Stimulated activated effector memory CD8-positive, alpha-beta T cell treated with anti-CD3 and anti-CD28 coated beads, Interleukin-12 subunit alpha, Interleukin-12 subunit beta, amount 100 ng/mL, for 72 hours (primary cell): ENCODE measurements around the gene SMCR8.
"Not testable (repeated sequence)": the region's sequence is repeated elsewhere in the genome, so short reads cannot be mapped to it uniquely, and the experiment has no call there.

ENCODE experiments used
- ATAC-seq: fragments of 150-1000 bp; cut with Tn5 transposase; 2 replicates; pipeline ENCODE4 v1.10.0; 2021
- DNase-seq, 2 donors: peaks; one replicate each; pipeline ENCODE4 v3.0.0; 2021 to 2022; ENCODE audit warnings: low spot score in 2 of 2
- H3K27ac Mint-ChIP-seq: one replicate; pipeline ENCODE4 v1.8.0; 2022; ENCODE audit warnings: mild to moderate bottlenecking, mixed read lengths
- H3K36me3 Mint-ChIP-seq: one replicate; pipeline ENCODE4 v1.8.0; 2022; ENCODE audit warnings: mild to moderate bottlenecking, mixed read lengths
- H3K4me1 Mint-ChIP-seq: one replicate; pipeline ENCODE4 v1.8.0; 2022; ENCODE audit warnings: mixed read lengths
- H3K4me3 Mint-ChIP-seq: one replicate; pipeline ENCODE4 v1.8.0; 2022; ENCODE audit warnings: mild to moderate bottlenecking, mixed read lengths
- H3K9me3 Mint-ChIP-seq: one replicate; pipeline ENCODE4 v1.8.0; 2022; ENCODE audit warnings: mixed read lengths

Gene SMCR8

DNA sequence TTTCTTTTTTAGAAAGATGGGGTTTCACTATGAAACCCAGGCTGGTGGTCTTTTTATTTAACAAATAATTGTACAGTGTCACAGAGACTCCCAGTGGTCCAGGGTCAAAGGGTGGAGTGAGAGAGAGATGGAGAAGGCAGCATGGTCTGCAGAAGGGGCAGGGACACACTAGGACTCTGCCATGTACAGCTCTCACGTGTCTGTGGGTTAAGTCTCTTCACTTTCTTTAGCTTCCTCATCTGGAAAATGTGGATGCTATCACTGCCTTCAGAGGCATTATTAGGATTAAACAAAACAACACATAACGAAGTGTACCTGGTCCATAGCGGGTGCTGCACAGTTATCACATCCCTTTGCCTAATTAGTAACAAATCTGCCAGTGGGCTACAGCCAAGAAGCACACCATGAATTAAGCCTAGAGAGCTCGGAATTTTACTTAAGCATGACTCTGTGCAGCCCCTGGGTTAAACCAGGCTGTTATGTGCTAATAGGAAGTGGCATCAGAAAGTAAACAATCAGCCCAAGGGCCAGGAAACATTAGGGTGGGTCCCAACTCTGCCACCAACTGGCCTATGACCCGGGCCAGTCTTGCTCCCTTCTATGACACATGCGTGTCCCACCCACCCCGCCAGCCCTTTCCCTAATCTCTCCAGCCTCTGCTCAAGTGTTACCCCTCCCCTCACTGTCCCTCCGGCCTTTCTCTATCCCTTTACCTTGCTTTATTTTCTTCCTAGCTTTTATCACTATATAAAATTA is 14.2 kb upstream of the SMCR8 start:
- ATAC-seq, result no peak
- Mint-ChIP-seq H3K9me3 (no peaks in the 10 kb centered on the region), H3K36me3 (peaks cover 89% of the 10 kb centered on the region), H3K4me1 (no peaks in the 10 kb centered on the region), H3K4me3 (no peak overlapping the region), H3K27ac (peak overlapping the region; percentile 63)
- DNase-seq, result no peak

DNA sequence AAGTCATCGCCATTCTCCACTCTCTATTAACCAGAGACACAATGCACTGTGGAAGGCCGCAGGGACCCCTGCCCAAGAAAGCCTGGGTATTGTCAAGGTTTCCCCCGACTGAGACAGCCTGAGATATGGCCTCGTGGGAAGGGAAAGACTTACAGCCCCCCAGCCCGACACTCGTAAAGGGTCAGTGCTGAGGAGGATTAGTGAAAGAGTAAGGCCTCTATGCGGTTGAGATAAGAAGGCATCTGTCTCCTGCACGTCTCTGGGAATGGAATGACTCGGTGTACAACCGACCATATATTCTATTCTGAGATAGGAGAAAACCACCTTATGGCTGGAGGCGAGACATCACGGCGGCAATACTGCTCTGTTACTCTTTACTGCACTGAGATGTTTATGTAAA is 11.9 kb upstream of the SMCR8 start:
- H3K4me3 Mint-ChIP-seq, DNase-seq, H3K4me1 Mint-ChIP-seq, H3K27ac Mint-ChIP-seq, ATAC-seq, H3K9me3 Mint-ChIP-seq: not testable (repeated sequence)
- H3K36me3 Mint-ChIP-seq, result peaks cover 97% of the 10 kb centered on the region

DNA sequence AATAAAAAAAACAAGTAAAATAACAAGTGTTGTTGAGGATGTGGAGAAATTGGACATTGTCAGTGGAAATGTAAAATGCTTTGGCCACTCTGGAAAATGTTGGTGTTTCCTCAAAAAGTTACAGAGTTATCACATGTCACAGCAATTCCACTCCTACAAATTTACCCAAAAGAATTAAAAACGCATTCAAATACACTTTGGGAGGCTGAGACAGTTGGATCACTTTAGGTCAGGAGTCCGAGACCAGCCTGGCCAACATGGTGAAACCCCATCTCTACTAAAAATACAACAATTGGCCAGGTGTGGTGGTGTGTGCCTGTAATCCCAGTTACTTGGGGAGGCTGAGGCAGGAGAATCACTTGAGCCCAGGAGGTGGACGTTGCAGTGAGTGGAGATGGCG is 5.9 kb upstream of the SMCR8 start:
- no peak for ATAC-seq
- Mint-ChIP-seq H3K4me3 (no peak overlapping the region), H3K9me3 (no peaks in the 10 kb centered on the region), H3K27ac (no peak overlapping the region), H3K4me1 (peaks cover 36% of the 10 kb centered on the region), H3K36me3 (peaks cover 100% of the 10 kb centered on the region)
- no peak for DNase-seq

DNA sequence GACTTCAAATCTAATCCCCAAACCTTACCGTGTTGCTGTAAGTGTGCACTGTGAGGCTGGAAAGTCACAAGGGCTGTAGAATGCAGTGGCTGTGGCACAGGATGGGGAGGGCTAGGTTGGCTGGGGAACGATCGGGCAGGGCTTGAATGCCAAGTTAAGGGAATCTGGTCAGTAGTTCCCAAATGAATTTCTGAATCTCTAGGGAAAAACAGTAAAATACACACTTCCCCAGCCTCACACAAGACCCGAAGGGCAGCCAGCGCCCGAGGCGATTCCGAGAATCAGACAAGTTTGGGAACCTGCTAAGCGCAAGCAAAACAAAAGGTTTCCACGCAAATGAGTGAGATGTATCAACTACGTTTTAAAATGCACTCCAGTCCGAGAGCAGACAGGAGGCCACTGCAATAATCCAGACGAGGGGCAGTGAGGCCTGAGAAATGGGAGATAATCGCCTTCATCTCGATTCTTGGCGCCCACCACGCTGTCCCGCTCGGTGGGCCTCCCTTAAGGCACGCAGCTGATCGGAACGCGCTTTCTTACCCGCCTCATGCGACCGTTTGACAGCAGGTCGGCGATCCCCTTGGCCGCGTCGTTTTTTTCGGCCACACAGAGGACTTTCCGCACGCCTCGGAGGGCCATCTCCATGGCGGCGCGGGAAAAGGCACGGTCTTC is 898 bp upstream of the SMCR8 start:
- Mint-ChIP-seq H3K36me3 (peaks cover 84% of the 10 kb centered on the region), H3K9me3 (no peaks in the 10 kb centered on the region), H3K4me1 (peaks cover 73% of the 10 kb centered on the region), H3K4me3 (peak overlapping the region; percentile 82), H3K27ac (peak overlapping the region; percentile 95)
- DNase-seq (no peak), ATAC-seq (peak; percentile 19)

DNA sequence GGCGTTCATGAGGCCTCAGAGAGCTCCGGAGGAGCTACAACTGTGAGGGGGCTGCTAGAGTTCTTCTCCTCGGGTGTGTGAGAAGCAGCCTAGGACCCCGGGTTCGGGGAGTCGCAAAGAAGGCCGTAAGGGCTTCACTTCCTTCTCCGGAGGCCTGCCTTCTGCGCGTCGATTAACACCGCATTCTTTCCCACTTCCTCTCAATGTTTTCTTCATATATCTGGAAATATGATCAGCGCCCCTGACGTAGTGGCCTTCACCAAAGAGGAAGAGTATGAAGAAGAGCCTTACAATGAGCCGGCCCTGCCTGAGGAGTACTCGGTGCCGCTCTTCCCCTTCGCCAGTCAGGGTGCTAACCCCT is 449 bp downstream of the SMCR8 start:
- Mint-ChIP-seq H3K27ac (peak overlapping the region; percentile 95), H3K4me1 (peaks cover 81% of the 10 kb centered on the region), H3K36me3 (peaks cover 84% of the 10 kb centered on the region), H3K4me3 (peak overlapping the region; percentile 82), H3K9me3 (no peaks in the 10 kb centered on the region)
- peak; percentile 1 for ATAC-seq
- no peak for DNase-seq

DNA sequence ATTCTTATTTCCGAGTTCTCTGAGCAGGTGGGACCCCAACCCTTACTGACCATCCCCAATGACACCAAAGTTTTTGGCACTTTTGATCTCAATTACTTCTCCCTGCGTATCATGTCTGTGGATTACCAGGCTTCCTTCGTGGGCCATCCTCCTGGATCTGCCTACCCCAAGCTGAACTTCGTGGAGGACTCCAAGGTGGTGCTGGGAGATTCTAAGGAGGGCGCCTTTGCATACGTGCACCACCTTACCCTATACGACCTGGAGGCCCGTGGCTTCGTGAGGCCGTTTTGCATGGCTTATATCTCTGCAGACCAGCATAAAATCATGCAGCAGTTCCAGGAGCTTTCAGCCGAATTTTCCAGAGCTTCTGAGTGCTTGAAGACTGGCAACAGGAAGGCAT is 868 bp downstream of the SMCR8 start:
- DNase-seq (no peak), ATAC-seq (no peak)
- Mint-ChIP-seq H3K36me3 (peaks cover 84% of the 10 kb centered on the region), H3K4me3 (peak overlapping the region; percentile 82), H3K4me1 (peaks cover 82% of the 10 kb centered on the region), H3K27ac (peak overlapping the region; percentile 95), H3K9me3 (no peaks in the 10 kb centered on the region)

DNA sequence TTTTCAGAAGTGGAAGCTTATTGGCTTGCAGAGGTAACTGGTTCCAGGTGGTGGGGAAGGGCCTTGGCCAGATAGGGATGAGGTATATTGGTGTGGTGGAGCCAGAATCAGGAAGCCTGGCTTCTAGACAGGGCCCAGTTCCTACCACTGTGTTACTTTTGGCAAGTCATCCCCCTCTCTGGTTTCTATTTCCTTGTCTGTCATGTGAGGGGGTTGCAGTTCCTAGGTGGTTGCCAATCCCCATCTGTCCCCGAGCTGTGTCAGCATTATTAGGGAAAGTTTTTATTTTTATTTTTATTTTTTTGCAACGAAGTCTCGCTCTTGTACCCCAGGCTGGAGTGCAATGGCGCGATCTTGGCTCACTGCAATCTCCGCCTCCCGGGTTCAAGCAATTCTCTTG is 3.0 kb downstream of the SMCR8 start:
- Mint-ChIP-seq H3K4me1 (peaks cover 67% of the 10 kb centered on the region), H3K9me3 (no peaks in the 10 kb centered on the region), H3K27ac (peak overlapping the region; percentile 81), H3K4me3 (peak overlapping the region; percentile 82), H3K36me3 (peaks cover 71% of the 10 kb centered on the region)
- no peak for ATAC-seq
- no peak for DNase-seq

DNA sequence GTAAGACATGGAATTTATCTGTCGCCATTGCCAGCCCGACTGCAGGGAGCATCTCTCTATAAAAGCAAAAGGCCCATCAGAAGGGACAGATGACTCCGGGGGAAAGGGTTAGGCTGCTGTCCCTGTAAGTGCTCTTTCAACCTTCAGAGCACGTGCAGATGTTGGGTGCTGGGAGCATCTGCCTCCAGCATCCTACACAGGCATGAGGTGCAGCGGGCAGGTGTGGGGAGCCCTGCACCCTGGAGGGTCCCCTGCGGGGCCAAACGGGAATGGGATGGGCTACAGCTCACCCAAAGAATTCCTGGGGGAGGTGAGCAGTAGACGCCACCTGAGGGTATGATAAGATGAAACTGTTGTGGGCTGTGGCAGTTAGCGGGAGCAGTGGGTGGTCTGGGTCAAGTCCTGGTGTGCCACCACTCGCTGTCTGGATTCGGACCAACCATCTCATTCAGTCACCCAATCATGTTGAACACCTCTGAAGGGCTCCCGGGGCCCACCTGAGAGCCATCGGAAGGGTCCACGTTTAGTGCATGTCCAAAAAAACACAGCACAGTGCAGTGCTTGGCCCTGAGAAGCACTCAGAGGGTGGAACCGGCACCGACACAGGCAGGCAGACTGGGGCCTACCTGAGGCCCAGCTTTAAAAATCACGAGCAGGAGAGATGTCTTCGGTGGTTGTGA is 3.8 kb downstream of the SMCR8 start:
- Mint-ChIP-seq H3K27ac (peak overlapping the region; percentile 81), H3K9me3 (no peaks in the 10 kb centered on the region), H3K4me3 (peak overlapping the region; percentile 82), H3K36me3 (peaks cover 71% of the 10 kb centered on the region), H3K4me1 (peaks cover 59% of the 10 kb centered on the region)
- ATAC-seq (no peak), DNase-seq (no peak)

DNA sequence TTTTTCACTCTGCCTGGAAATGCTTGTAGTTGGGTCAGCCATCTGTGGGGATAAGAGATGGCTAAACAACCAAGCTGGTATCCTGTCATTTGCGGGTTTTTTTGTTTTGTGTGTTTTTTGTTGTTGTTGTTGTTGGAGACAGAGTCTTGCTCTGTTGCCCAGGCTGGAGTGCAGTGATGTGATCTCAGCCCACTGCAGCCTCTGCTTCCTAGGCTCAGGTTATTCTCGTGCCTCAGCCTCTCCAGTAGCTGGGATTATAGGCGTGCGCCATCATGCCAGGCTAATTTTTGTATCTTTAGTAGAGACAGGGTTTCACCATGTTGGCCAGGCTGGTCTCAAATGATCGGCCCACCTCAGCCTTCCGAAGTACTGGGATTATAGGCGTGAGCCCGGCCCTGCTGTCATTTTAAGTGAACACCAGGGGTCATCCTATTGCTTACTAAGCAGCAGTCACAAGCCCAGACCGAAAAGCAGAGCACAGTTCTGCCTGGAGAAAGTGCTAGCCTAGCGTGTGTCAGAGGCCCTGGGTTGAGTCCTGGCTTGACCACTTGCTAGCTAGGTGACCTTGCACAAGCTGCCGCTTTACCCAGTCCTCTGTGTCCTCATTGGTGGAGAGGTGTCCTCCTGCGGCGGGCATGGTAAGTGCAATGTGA is 4.6 kb downstream of the SMCR8 start:
- peaks cover 57% of the 10 kb centered on the region for H3K4me1 Mint-ChIP-seq
- DNase-seq (no peak), ATAC-seq (no peak)
- H3K9me3 Mint-ChIP-seq, result no peaks in the 10 kb centered on the region
- peaks cover 74% of the 10 kb centered on the region for H3K36me3 Mint-ChIP-seq
- peak overlapping the region; percentile 82 for H3K4me3 Mint-ChIP-seq
- peak overlapping the region; percentile 43 for H3K27ac Mint-ChIP-seq

DNA sequence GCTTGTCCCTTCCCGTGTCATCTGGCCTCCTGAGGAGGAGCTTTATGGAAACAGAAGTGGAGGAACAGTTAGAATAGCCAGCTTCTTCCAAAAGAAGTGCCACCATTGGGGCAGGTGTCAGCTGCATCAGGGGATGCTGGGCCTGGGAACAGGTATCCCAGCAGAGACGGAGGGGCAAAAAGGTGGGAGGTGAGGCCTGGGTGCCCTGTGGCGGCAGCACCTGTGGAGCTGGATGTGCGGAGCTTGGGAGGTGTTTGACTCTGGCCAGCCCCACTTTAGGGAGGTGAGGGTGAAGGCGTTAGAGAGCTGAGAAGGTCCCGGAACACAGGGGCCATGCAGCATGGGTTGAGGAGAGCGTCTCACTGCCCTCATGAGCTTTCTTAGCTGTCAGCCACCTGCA is 5.2 kb downstream of the SMCR8 start:
- Mint-ChIP-seq H3K27ac (peak overlapping the region; percentile 43), H3K36me3 (peaks cover 74% of the 10 kb centered on the region), H3K9me3 (no peaks in the 10 kb centered on the region), H3K4me3 (peak overlapping the region; percentile 82), H3K4me1 (peaks cover 57% of the 10 kb centered on the region)
- ATAC-seq (no peak), DNase-seq (no peak)

DNA sequence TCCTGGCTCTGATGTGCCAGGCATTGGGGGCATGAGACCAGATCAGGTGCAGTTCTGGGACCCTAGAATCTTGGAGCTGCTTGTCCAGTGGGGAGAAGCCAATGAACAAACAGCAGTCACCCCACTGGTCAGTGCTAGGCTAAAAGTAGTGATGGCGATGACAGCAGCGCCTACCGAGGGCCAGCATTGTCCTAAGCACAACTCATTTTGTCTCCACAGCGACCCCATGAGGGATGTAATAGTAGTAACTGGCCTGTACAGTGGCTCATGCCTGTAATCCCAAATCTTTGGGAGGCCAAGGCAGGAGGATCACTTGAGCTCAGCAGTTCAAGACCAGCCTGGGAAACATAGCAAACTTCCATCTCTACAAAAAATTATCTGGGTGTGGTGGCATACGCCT is 6.2 kb downstream of the SMCR8 start:
- peaks cover 50% of the 10 kb centered on the region for H3K4me1 Mint-ChIP-seq
- peaks cover 79% of the 10 kb centered on the region for H3K36me3 Mint-ChIP-seq
- H3K27ac Mint-ChIP-seq, result peak overlapping the region; percentile 78
- no peak for ATAC-seq
- no peaks in the 10 kb centered on the region for H3K9me3 Mint-ChIP-seq
- no peak for DNase-seq
- H3K4me3 Mint-ChIP-seq, result no peak overlapping the region

DNA sequence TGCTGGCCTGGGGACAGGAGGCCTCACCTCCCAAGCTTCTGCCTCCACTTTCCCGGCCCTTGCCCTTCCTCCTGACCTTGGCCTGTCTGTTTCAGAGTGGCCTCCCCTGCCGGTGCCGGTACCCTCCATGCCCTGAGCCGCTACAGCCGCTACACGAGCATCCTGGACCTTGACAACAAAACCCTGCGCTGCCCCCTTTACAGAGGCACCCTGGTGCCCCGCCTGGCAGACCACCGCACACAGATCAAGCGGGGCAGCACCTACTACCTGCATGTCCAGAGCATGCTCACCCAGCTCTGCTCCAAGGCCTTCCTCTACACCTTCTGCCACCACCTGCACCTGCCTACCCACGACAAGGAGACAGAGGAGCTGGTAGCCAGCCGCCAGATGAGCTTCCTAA is 7.4 kb downstream of the SMCR8 start:
- DNase-seq (no peak), ATAC-seq (no peak)
- no peaks in the 10 kb centered on the region for H3K9me3 Mint-ChIP-seq
- H3K4me3 Mint-ChIP-seq, result no peak overlapping the region
- H3K4me1 Mint-ChIP-seq, result peaks cover 43% of the 10 kb centered on the region
- H3K36me3 Mint-ChIP-seq, result peaks cover 81% of the 10 kb centered on the region
- H3K27ac Mint-ChIP-seq, result peak overlapping the region; percentile 51

DNA sequence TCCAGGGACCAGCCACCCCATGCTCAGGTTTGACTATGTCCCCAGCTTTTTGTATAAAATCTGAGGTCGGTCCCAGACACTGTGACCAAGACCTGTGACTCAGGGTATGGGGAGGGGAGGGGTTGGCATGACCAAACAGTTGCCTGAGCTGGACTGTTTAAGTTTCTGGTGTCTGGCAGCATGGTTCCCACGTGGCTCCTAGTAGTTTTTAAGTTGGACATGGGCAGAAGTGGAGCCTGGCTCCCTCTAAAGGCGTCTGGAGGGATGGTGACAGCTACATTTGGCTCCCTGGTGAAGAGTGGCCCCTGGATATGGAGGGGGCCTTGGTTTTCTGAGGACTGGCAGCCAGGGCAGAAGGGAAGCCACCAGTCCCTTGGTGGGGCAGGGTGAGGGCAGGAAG is 7.9 kb downstream of the SMCR8 start:
- ATAC-seq, result no peak
- peak overlapping the region; percentile 51 for H3K27ac Mint-ChIP-seq
- H3K9me3 Mint-ChIP-seq, result no peaks in the 10 kb centered on the region

DNA sequence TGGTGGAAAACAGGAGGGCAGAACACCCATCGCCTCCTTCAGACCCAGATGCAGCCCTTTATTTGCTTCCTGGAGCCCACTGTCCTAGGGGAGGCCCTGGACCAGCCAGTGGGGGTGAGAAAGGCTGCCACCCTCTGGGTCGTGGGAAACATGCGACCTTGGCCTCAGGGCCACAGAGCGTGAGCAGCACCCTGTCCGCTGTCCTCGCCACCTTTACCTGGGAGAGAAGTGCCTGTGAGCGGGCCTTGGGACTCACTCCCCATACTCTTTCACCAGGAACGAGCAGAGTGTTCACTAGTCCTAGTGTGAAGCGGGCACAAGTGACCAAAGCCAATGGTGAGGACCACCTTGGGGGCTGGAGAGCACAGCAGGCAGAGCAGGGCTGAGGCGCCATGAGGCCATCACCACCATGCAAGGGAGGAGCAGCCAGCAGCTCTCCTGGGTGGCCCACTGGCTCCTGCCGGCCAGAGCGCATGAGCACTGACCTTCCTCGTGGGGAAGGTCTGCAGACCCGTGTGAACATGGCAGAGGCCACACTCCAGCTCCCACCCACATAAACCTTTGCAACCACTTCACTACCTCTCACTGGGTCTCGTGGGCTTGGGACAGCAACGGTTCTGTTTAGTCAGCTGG is 8.5 kb downstream of the SMCR8 start:
- Mint-ChIP-seq H3K27ac (peak overlapping the region; percentile 51), H3K9me3 (no peaks in the 10 kb centered on the region), H3K36me3 (peaks cover 88% of the 10 kb centered on the region), H3K4me3 (no peak overlapping the region), H3K4me1 (peaks cover 32% of the 10 kb centered on the region)
- DNase-seq (no peak), ATAC-seq (no peak)

More for the DNA sequence above, 7.9 kb downstream of the SMCR8 start:
- DNase-seq, result no peak
- H3K4me3 Mint-ChIP-seq, result no peak overlapping the region
- H3K36me3 Mint-ChIP-seq, result peaks cover 85% of the 10 kb centered on the region
- peaks cover 39% of the 10 kb centered on the region for H3K4me1 Mint-ChIP-seq
